PFSK-1 (cell line): ENCODE measurements around the gene ADAMTS17.

ENCODE experiments used
- FOXP2 ChIP-seq: optimal IDR thresholded peaks from 2 replicates; pipeline ENCODE3; 2011; ENCODE audit warnings: borderline replicate concordance, control low read depth, inconsistent platforms; ENCODE audit not compliant: insufficient read depth; ENCODE audit errors: extremely low read length, extremely low read depth
- POLR2AphosphoS5 ChIP-seq: IDR thresholded peaks from 2 replicates; pipeline ENCODE4 v1.6.1; 2012; ENCODE audit warnings: low read depth, mild to moderate bottlenecking, control low read depth, low read length, moderate library complexity
- SIN3A ChIP-seq: IDR thresholded peaks from 2 replicates; pipeline ENCODE4 v1.6.1; 2012; ENCODE audit warnings: mild to moderate bottlenecking, low read length, moderate library complexity, borderline replicate concordance; ENCODE audit not compliant: insufficient read depth
- TAF1 ChIP-seq: IDR thresholded peaks from 2 replicates; pipeline ENCODE4 v1.6.1; 2012; ENCODE audit warnings: low read length, control low read depth, borderline replicate concordance; ENCODE audit not compliant: insufficient read depth
- TF ChIP-seq, protein P1 (sequence below), 2 experiments: IDR thresholded peaks; 2 replicates each; pipeline versions ENCODE4 v1.6.1 to v1.8.0; 2011 to 2012; ENCODE audit warnings: low read depth in 2 of 2, low read length in 2 of 2, control low read depth in 1 of 2, inconsistent platforms in 1 of 2, mild to moderate bottlenecking in 1 of 2, moderate library complexity in 1 of 2; ENCODE audit not compliant: insufficient read depth in 1 of 2

ADAMTS17 gene

DNA sequence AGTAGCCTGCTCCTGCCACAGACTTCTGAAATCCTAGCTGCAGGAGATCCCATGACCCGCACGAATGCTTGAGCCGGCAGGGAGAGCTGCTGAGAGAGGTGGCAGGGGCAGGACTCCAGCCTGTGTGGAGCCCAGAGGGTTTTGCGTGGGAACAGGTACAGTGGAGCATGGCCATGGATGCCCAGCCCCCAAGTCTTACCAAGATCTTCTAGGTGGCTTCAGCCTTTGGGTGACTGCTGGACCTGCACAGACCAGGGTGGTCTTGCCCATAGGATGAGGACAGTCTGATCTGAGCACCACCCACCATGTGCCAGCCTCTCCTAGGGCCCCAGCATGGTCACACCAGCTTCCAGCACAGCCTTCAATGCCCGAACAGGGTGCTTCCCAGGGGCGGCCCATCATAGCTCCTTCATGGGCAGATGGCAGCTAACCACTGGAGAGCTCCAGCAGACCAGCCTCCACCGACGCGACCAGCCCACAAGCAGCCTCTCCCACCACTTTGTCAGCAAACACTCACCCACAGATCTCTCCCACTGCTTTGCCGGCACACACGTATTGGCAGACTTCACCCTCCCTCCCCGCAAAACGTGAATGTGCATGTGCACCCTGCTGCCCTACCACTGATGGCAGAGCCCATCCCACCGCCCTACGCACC, 56.0 kb downstream of the ADAMTS17 start:
- no peak for TF ChIP-seq TAF1
- TF ChIP-seq FOXP2, result no peak
- TF ChIP-seq, protein P1, sequence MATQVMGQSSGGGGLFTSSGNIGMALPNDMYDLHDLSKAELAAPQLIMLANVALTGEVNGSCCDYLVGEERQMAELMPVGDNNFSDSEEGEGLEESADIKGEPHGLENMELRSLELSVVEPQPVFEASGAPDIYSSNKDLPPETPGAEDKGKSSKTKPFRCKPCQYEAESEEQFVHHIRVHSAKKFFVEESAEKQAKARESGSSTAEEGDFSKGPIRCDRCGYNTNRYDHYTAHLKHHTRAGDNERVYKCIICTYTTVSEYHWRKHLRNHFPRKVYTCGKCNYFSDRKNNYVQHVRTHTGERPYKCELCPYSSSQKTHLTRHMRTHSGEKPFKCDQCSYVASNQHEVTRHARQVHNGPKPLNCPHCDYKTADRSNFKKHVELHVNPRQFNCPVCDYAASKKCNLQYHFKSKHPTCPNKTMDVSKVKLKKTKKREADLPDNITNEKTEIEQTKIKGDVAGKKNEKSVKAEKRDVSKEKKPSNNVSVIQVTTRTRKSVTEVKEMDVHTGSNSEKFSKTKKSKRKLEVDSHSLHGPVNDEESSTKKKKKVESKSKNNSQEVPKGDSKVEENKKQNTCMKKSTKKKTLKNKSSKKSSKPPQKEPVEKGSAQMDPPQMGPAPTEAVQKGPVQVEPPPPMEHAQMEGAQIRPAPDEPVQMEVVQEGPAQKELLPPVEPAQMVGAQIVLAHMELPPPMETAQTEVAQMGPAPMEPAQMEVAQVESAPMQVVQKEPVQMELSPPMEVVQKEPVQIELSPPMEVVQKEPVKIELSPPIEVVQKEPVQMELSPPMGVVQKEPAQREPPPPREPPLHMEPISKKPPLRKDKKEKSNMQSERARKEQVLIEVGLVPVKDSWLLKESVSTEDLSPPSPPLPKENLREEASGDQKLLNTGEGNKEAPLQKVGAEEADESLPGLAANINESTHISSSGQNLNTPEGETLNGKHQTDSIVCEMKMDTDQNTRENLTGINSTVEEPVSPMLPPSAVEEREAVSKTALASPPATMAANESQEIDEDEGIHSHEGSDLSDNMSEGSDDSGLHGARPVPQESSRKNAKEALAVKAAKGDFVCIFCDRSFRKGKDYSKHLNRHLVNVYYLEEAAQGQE (IDR thresholded peaks at IDR 0.05; ENCODE audit: insufficient read depth in 1 of 2, low read depth in 2 of 2, low read length in 2 of 2), result no peak
- TF ChIP-seq SIN3A, result no peak
- no peak for TF ChIP-seq POLR2AphosphoS5

DNA sequence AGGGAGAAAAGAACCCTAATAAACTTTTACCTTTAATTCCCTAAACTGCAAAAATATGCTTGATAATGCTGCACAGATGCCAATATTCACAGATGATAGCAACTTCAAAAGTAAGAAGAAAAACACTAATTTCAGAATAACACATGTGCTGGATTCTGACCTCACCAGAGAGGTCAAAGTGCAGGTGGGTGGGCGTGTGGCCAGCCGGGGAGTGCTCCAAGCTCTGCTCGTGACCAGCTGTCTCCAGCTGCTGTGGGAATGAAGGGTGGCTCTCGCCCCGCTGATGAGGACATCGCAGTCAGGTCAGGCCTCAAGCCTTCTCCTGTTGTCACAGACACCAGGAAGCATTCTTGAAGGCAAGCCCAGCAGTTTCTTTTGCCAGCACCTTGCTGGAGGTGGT, 57.1 kb downstream of the ADAMTS17 start:
- no peak for TF ChIP-seq TAF1
- no peak for TF ChIP-seq FOXP2
- TF ChIP-seq, protein P1 (IDR thresholded peaks at IDR 0.05; ENCODE audit: insufficient read depth in 1 of 2, low read depth in 2 of 2, low read length in 2 of 2), result no peak
- TF ChIP-seq POLR2AphosphoS5, result no peak
- no peak for TF ChIP-seq SIN3A

DNA sequence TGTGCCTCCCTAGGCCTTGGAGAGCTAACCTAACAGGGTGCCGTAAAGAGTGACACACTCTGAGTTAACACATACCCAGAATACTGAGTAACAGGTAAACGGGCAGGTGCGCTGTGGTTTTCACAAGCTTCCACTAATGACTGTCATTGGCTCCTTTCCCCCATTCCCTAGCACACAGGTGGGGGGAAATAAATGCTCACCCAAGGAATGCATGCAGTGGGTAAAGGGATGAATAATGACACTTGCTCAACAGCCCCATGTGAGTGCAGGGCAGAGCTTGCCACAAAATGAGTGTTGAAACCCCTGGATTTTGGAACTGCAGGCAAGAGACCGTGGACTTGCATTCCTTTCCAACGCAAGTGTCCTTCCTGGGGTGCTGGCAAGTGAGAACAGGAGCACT, 57.6 kb downstream of the ADAMTS17 start:
- TF ChIP-seq SIN3A (no peak), TAF1 (no peak), FOXP2 (no peak), POLR2AphosphoS5 (no peak)
- TF ChIP-seq, protein P1 (IDR thresholded peaks at IDR 0.05; ENCODE audit: insufficient read depth in 1 of 2, low read depth in 2 of 2, low read length in 2 of 2), result no peak

- no peak for TF ChIP-seq TAF1
- TF ChIP-seq FOXP2, result no peak
- TF ChIP-seq POLR2AphosphoS5, result no peak
Observed at GRCh38 chr15:100281096-100281917, 60.5 kb downstream of the ADAMTS17 start.

DNA sequence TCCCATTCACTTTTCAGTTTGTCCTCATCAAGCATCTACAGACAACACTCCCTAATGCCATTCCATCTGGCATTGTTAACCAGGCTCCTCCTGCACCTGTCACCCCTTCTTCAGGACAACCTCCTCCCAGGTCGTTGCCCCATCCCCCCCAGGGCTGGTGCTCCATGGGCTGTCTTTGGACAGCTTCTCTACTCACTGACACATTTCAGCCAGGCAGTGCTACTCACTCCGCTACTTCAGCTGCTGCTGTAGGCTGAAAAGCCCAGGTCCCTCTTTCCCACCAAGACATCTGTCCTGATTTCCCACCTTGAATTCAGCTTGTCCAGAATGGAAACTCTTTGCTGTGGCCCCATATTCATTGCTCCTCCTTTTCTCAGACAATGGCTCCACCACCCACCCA, 61.9 kb downstream of the ADAMTS17 start:
- TF ChIP-seq TAF1 (no peak), POLR2AphosphoS5 (no peak), SIN3A (no peak)

GRCh38 chr15:100279446-100279845, 62.3 kb downstream of the ADAMTS17 start:
- TF ChIP-seq FOXP2 (no peak), SIN3A (no peak), POLR2AphosphoS5 (no peak), TAF1 (no peak)
- TF ChIP-seq, protein P1 (IDR thresholded peaks at IDR 0.05; ENCODE audit: insufficient read depth in 1 of 2, low read depth in 2 of 2, low read length in 2 of 2), result no peak
